HG02884 (cell line): Measurements from ENCODE around the gene LSM14A.
"Not testable (repeated sequence)": the region's sequence is repeated elsewhere in the genome, so short reads cannot be mapped to it uniquely, and the experiment has no call there.

Experiments used
- ATAC-seq: cut with Tn5 transposase; IDR thresholded peaks from one replicate; pipeline ENCODE4 v1.9.1; 2021; ENCODE audit warnings: mild to moderate bottlenecking, moderate library complexity; ENCODE audit not compliant: unreplicated experiment

LSM14A gene

GRCh38 chr19:34189917-34190425 is 17.7 kb downstream of the LSM14A start:
- no peak for ATAC-seq

- no peak for ATAC-seq
Observed at GRCh38 chr19:34191355-34191962, 19.2 kb downstream of the LSM14A start.

GRCh38 chr19:34193439-34193838 is 21.1 kb downstream of the LSM14A start:
- ATAC-seq = no peak

- no peak for ATAC-seq
Observed at GRCh38 chr19:34193876-34194275, 21.6 kb downstream of the LSM14A start.

- ATAC-seq = no peak
Observed at GRCh38 chr19:34201133-34201532, 28.8 kb downstream of the LSM14A start.

GRCh38 chr19:34205324-34205723 is 33.0 kb downstream of the LSM14A start:
- ATAC-seq = not testable (repeated sequence)

- ATAC-seq = no peak
Observed at GRCh38 chr19:34208291-34208884, 36.1 kb downstream of the LSM14A start.

GRCh38 chr19:34209726-34210125 is 37.4 kb downstream of the LSM14A start:
- no peak for ATAC-seq

GRCh38 chr19:34213283-34213682 is 41.0 kb downstream of the LSM14A start:
- no peak for ATAC-seq

GRCh38 chr19:34214040-34214439 is 41.7 kb downstream of the LSM14A start:
- no peak for ATAC-seq

GRCh38 chr19:34215006-34215665 is 42.8 kb downstream of the LSM14A start:
- no peak for ATAC-seq

GRCh38 chr19:34215666-34216038 is 43.3 kb downstream of the LSM14A start:
- no peak for ATAC-seq

- ATAC-seq = not testable (repeated sequence)
Observed at GRCh38 chr19:34216745-34217219, 44.5 kb downstream of the LSM14A start.

GRCh38 chr19:34217952-34218817 is 45.9 kb downstream of the LSM14A start:
- peak; percentile 52 for ATAC-seq

GRCh38 chr19:34218818-34219164 is 46.5 kb downstream of the LSM14A start:
- no peak for ATAC-seq

- no peak for ATAC-seq
Observed at GRCh38 chr19:34220472-34221063, 48.3 kb downstream of the LSM14A start.

GRCh38 chr19:34222386-34222785 is 50.1 kb downstream of the LSM14A start:
- no peak for ATAC-seq

GRCh38 chr19:34224996-34225658 is 52.8 kb downstream of the LSM14A start:
- no peak for ATAC-seq

- no peak for ATAC-seq
Observed at GRCh38 chr19:34225659-34226015, 53.3 kb downstream of the LSM14A start.

GRCh38 chr19:34226036-34226435 is 53.7 kb downstream of the LSM14A start:
- no peak for ATAC-seq
